H1 (cell line): ENCODE measurements around the gene TNS4. TPM values are rescaled to one million over a fixed set of nuclear protein-coding genes. Genes with fewer than 3 reads are reported as not detected.

ENCODE experiments used
- CTCF ChIA-PET: fragments of 300-600 bp; sonication (Branson Sonifier 250); formaldehyde crosslinking; loops from one replicate; lab custom pipeline; 2021; ENCODE audit not compliant: partially characterized antibody; lab: Charles Lee
- POLR2A ChIA-PET: fragments of 300-600 bp; sonication (Branson Sonifier 250); formaldehyde crosslinking; loops from one replicate; lab custom pipeline; 2021; ENCODE audit warnings: inconsistent platforms; ENCODE audit not compliant: partially characterized antibody; lab: Charles Lee
- DNase-seq, 2 experiments: peaks; one replicate each; pipeline versions ENCODE4 v3.0.0 to v3.0.0-alpha.2; 2010 to 2022; ENCODE audit warnings: low spot score in 2 of 2, low read depth in 1 of 2, mixed read lengths in 1 of 2
- FAIRE-seq: peaks from 2 replicates; lab custom pipeline; 2011; peaks lifted over from hg19 to GRCh38; lab: Jason Lieb, UNC
- H2AFZ ChIP-seq: 2 replicates; pipeline ENCODE4 v1.8.1; 2012; ENCODE audit warnings: low read length, inconsistent platforms
- H2AK5ac ChIP-seq: 2 replicates; pipeline ENCODE4 v1.6.1; 2013; ENCODE audit warnings: low read depth, low read length
- H2BK120ac ChIP-seq: replicated peaks from 2 replicates; pipeline ENCODE3; 2013; ENCODE audit warnings: low read depth, low read length, inconsistent platforms
- H2BK12ac ChIP-seq: 2 replicates; pipeline ENCODE4 v1.6.1; 2013; ENCODE audit warnings: low read depth, low read length
- H2BK15ac ChIP-seq: 2 replicates; pipeline ENCODE4 v1.6.1; 2013; ENCODE audit warnings: low read length
- H2BK20ac ChIP-seq: 2 replicates; pipeline ENCODE4 v1.6.1; 2013; ENCODE audit warnings: low read length
- H2BK5ac ChIP-seq: 2 replicates; pipeline ENCODE4 v1.6.1; 2013; ENCODE audit warnings: low read depth, low read length
- H3K14ac ChIP-seq: 2 replicates; pipeline ENCODE4 v1.6.1; 2013; ENCODE audit warnings: inconsistent platforms; ENCODE audit not compliant: insufficient read length
- H3K18ac ChIP-seq: 2 replicates; pipeline ENCODE4 v1.6.1; 2013; ENCODE audit warnings: low read length; ENCODE audit errors: extremely low read depth
- H3K23ac ChIP-seq: 2 replicates; pipeline ENCODE4 v1.6.1; 2013; ENCODE audit warnings: inconsistent platforms; ENCODE audit not compliant: insufficient read length
- H3K23me2 ChIP-seq: 2 replicates; pipeline ENCODE4 v1.6.1; 2013; ENCODE audit warnings: low read depth, low read length
- H3K27ac ChIP-seq: 2 replicates; pipeline ENCODE4 v1.6.1; 2011; ENCODE audit warnings: low read depth, low read length, inconsistent platforms
- H3K27me3 ChIP-seq, 4 experiments: replicated peaks in 1 of 4; 1 replicate in 1 of 4; 2 replicates in 3 of 4; pipeline versions ENCODE4 v1.6.1 to v1.8.1; 2011 to 2013; ENCODE audit warnings: low read length in 3 of 4, mild to moderate bottlenecking in 3 of 4, inconsistent platforms in 2 of 4, mixed read lengths in 2 of 4, moderate library complexity in 1 of 4; ENCODE audit not compliant: control insufficient read depth in 3 of 4, insufficient read depth in 3 of 4; ENCODE audit errors: extremely low read depth in 1 of 4
- H3K36me3 ChIP-seq, 4 experiments: 2 replicates each; pipeline versions ENCODE4 v1.6.1 to v1.8.1; 2011 to 2013; ENCODE audit warnings: mild to moderate bottlenecking in 4 of 4, low read length in 3 of 4, moderate library complexity in 2 of 4, control low read depth in 1 of 4, inconsistent platforms in 1 of 4; ENCODE audit not compliant: insufficient read depth in 4 of 4, control insufficient read depth in 2 of 4
- H3K4ac ChIP-seq: replicated peaks from 2 replicates; pipeline ENCODE3; 2013; ENCODE audit warnings: low read length, low read depth, mixed read lengths, inconsistent platforms; ENCODE audit not compliant: insufficient read length
- H3K4me1 ChIP-seq, 4 experiments: replicated peaks in 1 of 4; 1 replicate in 1 of 4; 2 replicates in 3 of 4; pipeline versions ENCODE4 v1.6.1 to v1.8.1; 2011 to 2013; ENCODE audit warnings: low read length in 3 of 4, inconsistent platforms in 2 of 4, mixed read lengths in 1 of 4; ENCODE audit not compliant: insufficient read depth in 4 of 4, control insufficient read depth in 3 of 4
- H3K4me2 ChIP-seq, 2 experiments: 2 replicates each; pipeline versions ENCODE4 v1.6.1 to v1.8.1; 2011 to 2013; ENCODE audit warnings: low read depth in 2 of 2, low read length in 2 of 2, control low read depth in 1 of 2, inconsistent platforms in 1 of 2, mild to moderate bottlenecking in 1 of 2; ENCODE audit not compliant: insufficient read depth in 1 of 2
- H3K4me3 ChIP-seq, 4 experiments: fragments of 200-600, 300-600 bp in 1 of 4; sonication (generic), shearing (Covaris generic), sonication (Bioruptor Twin) in 1 of 4; 2 replicates each; pipeline versions ENCODE4 v1.5.1 to v1.8.1; 2011 to 2016; ENCODE audit warnings: low read length in 4 of 4, low read depth in 3 of 4, control low read depth in 2 of 4, inconsistent platforms in 2 of 4, mild to moderate bottlenecking in 2 of 4, mixed read lengths in 1 of 4, moderate library complexity in 1 of 4; ENCODE audit not compliant: insufficient read depth in 2 of 4; ENCODE audit errors: extremely low read depth in 1 of 4
- H3K56ac ChIP-seq: replicated peaks from 2 replicates; pipeline ENCODE3; 2013; ENCODE audit warnings: low read depth, mild to moderate bottlenecking, mixed read lengths, low read length, inconsistent platforms; ENCODE audit not compliant: insufficient read length
- H3K79me1 ChIP-seq: 2 replicates; pipeline ENCODE4 v1.6.1; 2013; ENCODE audit warnings: low read depth, low read length, control low read depth
- H3K79me2 ChIP-seq, 2 experiments: 2 replicates each; pipeline versions ENCODE4 v1.6.1 to v1.8.1; 2012 to 2013; ENCODE audit warnings: low read length in 2 of 2, mild to moderate bottlenecking in 2 of 2, inconsistent platforms in 1 of 2; ENCODE audit not compliant: insufficient read depth in 2 of 2, control insufficient read depth in 1 of 2
- H3K9ac ChIP-seq, 4 experiments: replicated peaks in 1 of 4; 1 replicate in 1 of 4; 2 replicates in 3 of 4; pipeline versions ENCODE4 v1.6.1 to v1.8.1; 2011 to 2013; ENCODE audit warnings: low read depth in 3 of 4, low read length in 3 of 4, control low read depth in 2 of 4, mild to moderate bottlenecking in 2 of 4, moderate library complexity in 2 of 4, inconsistent platforms in 1 of 4; ENCODE audit errors: extremely low read depth in 1 of 4
- H3K9me3 ChIP-seq, 2 experiments: 2 replicates each; pipeline versions ENCODE4 v1.6.1 to v1.8.1; 2012 to 2013; ENCODE audit warnings: mild to moderate bottlenecking in 2 of 2, moderate library complexity in 2 of 2, control low read depth in 1 of 2, inconsistent platforms in 1 of 2, low read depth in 1 of 2, low read length in 1 of 2, mixed read lengths in 1 of 2; ENCODE audit not compliant: insufficient read depth in 2 of 2
- H4K20me1 ChIP-seq, 2 experiments: replicated peaks in 1 of 2; 2 replicates each; pipeline versions ENCODE3 to v1.8.1; 2011 to 2013; ENCODE audit warnings: inconsistent platforms in 2 of 2, low read length in 2 of 2, mild to moderate bottlenecking in 1 of 2; ENCODE audit not compliant: insufficient read depth in 2 of 2, control insufficient read depth in 1 of 2
- H4K5ac ChIP-seq: 2 replicates; pipeline ENCODE4 v1.6.1; 2013; ENCODE audit warnings: low read length, low read depth, mixed read lengths, inconsistent platforms; ENCODE audit not compliant: insufficient read length
- H4K8ac ChIP-seq: 2 replicates; pipeline ENCODE4 v1.8.0; 2013; ENCODE audit warnings: mild to moderate bottlenecking, moderate library complexity, low read length, inconsistent platforms; ENCODE audit not compliant: insufficient read depth; ENCODE audit errors: extremely low read depth
- H4K91ac ChIP-seq: replicated peaks from 2 replicates; pipeline ENCODE3; 2013; ENCODE audit warnings: low read length, mixed read lengths, inconsistent platforms; ENCODE audit not compliant: insufficient read length
- HDAC2 ChIP-seq, 2 experiments: fragments of 300-600 bp in 1 of 2; sonication (generic) in 1 of 2; IDR thresholded peaks; 2 replicates each; pipeline ENCODE4 v1.6.1; 2011 to 2012; ENCODE audit warnings: low read depth in 2 of 2, low read length in 2 of 2, mild to moderate bottlenecking in 2 of 2, moderate library complexity in 2 of 2, borderline replicate concordance in 1 of 2, inconsistent platforms in 1 of 2
- SIRT6 ChIP-seq: IDR thresholded peaks from one replicate; pipeline ENCODE4 v1.7.1; 2012; ENCODE audit warnings: low read length, inconsistent platforms
- WGBS, 2 experiments: shearing (Covaris generic) in 1 of 2; methylation state at CpG; one replicate each; pipeline versions ENCODE4 v1.1.6 to v1.1.7; 2013 to 2015; ENCODE audit warnings: low lambda C conversion rate in 2 of 2, mixed read lengths in 2 of 2, inconsistent platforms in 1 of 2, low coverage in 1 of 2, missing lambda C conversion rate in 1 of 2; ENCODE audit not compliant: insufficient replicate concordance in 2 of 2, insufficient coverage in 1 of 2, insufficient read length in 1 of 2; ENCODE audit errors: extremely low coverage in 1 of 2, missing lambda C conversion rate in 1 of 2; 5-methylcytosine and 5-hydroxymethylcytosine counted together
- polyA plus RNA-seq, 7 experiments: library from polyadenylated mRNA; depleted of rRNA in 3 of 7; stranded (reverse) in 5 of 7; unstranded in 2 of 7; fragments of >200 nt in 5 of 7; fragments of 200-250 nt in 2 of 7; gene quantifications; 1 replicate in 5 of 7; 2 replicates in 1 of 7; 4 replicates in 1 of 7; pipeline versions ENCODE4 v1.2.1 to v1.2.3, GENCODE V29; 2011 to 2013; ENCODE audit warnings: missing spikeins in 2 of 7, mixed read lengths in 2 of 7
- total RNA-seq: library from RNA; stranded (reverse); fragmentation: NEBNext Ultra II Directional; extraction: Animal tissue kit (Norgen Biotek cat#: 25700); gene quantifications from 2 replicates; pipeline ENCODE4 v1.2.1, GENCODE V29; 2021

The TNS4 gene
- total and polyA plus RNA-seq, 2 of the 8 experiments (the other 6 are each of a cell fraction or from before 2014, with no cell fraction given) = 0.20 to 0.21 TPM

DNA sequence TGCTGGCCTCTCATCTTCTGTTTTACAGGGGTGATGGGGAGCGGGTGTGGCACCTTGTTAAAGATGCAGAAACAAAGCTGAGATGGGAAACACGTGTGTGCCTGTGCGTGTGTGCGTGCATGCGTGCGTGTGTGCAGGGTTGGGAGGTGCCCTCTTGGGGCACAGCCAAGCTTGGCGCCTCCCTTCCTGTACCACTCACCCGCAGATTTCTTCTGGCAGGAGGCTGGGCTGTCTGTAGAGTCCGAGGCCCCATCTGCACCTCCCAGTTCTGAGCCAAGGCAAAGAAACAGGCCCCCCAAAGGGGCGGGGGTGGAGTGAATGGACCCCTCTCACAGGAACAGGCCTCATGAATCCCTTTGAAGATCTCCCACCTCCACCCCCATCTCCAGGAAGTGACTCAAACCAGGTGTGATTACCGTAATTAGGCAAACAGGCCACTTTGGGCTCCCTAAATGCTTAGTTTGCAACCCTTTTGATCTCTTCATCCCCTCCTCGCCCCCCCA is 20.9 kb downstream of the TNS4 start:
- Histone ChIP-seq H4K20me1 (no peaks in the 10 kb centered on the region), H3K79me1 (no peaks in the 10 kb centered on the region), H3K4me3 (no peak overlapping the region), H3K23me2 (no peaks in the 10 kb centered on the region; the same call in 1 of the 2 replicates), H3K36me3 (no peaks in the 10 kb centered on the region), H4K5ac (no peak overlapping the region), H4K8ac (no peak overlapping the region), H3K4me2 (no peak overlapping the region), H3K9me3 (no peaks in the 10 kb centered on the region), H3K23ac (no peak overlapping the region), H2BK20ac (no peak overlapping the region), H3K79me2 (no peaks in the 10 kb centered on the region), H3K9ac (no peak overlapping the region), H3K18ac (no peak overlapping the region), H2BK15ac (peak overlapping the region; percentile 23; the same call in 1 of the 2 replicates), H2BK5ac (peak overlapping the region; percentile 73; the same call in 1 of the 2 replicates), H3K4me1 (peaks cover 2 to 19% (median 9%) of the 10 kb centered on the region in 4 experiments), H3K27me3 (no peaks in the 10 kb centered on the region; a peak in 1 of 7 replicates), H3K56ac (no peak overlapping the region), H2AFZ (no peak overlapping the region), H3K14ac (no peak overlapping the region), H3K4ac (peak overlapping the region; percentile 59), H2BK120ac (no peak overlapping the region), H2AK5ac (no peak overlapping the region), H4K91ac (peak overlapping the region; percentile 53), H2BK12ac (peak overlapping the region; percentile 43; the same call in 1 of the 2 replicates), H3K27ac (no peak overlapping the region)
- FAIRE-seq (no peak), DNase-seq (no peak)
- ChIA-PET CTCF (interaction anchor here (0.7 to 1.5 kb wide), 3 partner anchors 39 to 80 kb away, joined by 4 to 6 read pairs (median 4); no protein-coding TSS in a partner anchor), POLR2A (no interaction called here)
- WGBS, 2 experiments = 84% methylated on average over 12 of the region's 12 CpGs; no CpG with 5 or more reads in 1 of the 2 experiments
- TF ChIP-seq SIRT6 = no peak
- no peak for TF ChIP-seq HDAC2 (IDR thresholded peaks at IDR 0.05; ENCODE audit: borderline replicate concordance in 1 of 2, low read depth in 2 of 2, low read length in 2 of 2)
